NCI-H2081 (cell line): Measurements from ENCODE around the gene POU2F2.

ENCODE experiments used
- DNase-seq, 2 experiments: peaks; one replicate each; lab custom pipeline; 2025; lab: John Stamatoyannopoulos, UW

Gene POU2F2

DNA sequence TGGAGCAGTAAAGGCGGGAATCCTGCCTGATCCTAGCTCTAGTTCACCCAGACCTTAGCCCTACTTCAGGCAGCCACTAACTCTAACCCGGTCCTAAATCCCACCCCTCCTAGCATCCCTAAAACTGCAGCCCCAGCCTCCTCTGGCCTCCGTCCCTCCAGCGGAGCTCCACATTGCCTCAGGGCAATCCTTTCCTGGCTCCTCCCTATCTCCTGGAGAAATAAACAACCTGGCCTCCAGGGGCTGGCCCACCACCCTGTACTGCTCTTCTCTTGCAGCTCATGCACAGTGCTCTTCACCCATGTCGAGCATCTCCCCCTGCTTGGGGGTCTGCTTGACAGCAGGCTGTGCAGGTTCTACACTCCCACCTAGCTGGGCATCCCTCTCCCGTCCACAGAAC is 6.7 kb downstream of the POU2F2 start:
- DNase-seq, result no peak

DNA sequence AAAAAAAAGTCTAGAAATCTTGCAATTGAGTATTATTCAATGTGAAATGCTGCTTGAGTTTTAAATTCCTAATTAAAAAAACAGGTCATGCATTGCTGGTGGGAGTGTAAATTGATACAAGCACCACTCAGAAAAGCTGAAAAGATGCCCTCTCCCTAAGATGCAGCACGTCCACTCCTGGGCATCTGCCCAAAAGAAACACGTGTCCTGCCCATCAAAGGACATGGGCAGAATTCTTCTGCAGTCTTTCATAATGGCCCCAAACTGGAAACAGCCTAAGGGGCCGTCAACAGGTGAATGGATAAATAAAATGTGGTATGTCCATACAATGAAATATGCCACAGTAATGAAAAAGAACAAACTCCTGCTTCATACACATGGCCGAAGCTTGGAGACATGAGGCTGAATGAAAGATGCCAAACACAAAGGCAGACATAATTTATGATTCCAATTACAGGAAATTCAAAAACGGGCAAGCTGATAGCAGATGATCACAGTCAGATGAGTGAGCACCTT is 7.8 kb downstream of the POU2F2 start:
- DNase-seq, result no peak

DNA sequence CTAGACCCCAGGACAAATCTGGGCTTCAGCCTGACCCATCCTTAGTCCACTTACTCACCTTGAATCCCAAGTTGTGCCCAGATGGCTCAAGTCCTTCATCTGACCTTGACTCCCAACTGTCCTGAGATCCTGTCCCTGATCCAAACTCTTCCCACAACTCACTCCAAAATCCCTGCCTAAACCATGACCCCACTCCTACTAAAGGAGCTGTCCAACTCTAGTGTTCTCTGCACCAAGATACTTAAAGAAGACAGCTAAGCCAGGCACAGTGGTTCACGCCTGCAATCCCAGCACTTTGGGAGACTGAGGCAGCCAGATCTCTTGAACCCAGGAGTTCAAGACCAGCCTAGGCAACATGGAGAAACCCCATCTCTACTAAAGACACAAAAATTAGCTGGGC is 8.5 kb downstream of the POU2F2 start:
- DNase-seq, result no peak

DNA sequence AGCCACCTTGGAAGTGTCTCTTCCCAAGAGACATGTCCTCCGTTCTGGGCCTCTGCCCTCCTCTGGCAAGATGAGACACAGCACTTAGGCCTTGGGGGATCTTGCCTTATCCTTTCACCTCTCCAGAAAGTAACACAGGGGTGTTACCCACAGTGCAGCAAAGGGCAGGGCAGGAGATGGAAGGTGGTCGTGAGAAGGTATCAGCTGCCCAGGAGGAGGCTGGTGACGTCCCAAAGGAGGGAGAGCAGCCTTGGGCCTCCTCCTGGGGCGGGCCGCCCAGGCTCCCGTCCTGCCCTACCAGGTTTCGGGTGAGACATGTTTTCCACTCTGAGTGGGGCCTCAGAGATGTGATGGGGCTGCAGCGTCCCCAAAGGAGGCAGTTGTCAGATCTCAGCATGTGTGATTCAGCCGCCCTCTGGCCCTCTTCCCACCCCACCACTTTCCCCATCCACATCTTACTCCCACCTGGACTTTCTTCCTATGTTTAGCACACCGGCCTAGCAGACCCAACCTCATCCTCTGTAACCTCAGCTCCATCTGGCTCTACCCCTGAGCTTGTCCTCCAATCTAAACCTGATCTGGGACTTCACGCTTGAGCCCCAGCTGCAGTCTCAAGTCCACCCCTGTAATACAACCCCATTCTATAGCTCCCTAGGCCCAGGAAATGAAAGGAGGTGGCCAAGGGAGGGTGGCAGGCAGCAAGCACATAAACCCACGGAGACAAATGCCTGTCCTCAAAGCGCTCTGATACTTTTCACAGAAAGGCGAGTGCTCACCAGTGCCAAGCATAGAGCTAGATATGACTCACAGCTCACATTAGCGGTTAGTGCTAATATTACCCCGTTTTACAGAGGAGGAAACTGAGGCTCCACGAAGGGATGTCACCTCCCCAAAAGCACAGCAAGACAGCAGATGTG is 9.3 kb downstream of the POU2F2 start:
- no peak for DNase-seq

DNA sequence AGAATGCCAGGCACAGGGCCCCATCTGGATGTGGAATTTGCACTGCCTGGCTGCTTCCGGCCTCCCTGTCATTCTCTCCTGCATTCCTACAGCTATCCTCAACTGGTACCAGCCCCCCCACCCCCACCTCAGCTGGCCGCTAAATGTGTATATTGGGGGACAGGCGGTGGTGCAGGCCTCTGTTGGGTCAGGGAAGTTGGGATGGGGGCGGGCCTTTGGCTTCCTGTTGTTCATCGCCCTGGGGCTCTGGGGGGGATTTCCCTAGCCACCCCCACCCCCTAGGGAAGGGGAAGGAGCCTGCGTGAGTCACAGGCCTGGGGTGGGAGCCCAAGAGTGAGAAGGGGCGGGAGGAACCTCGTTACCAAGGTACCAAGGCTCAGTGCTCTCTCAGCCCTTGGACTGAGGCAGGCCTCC is 10.6 kb downstream of the POU2F2 start:
- no peak for DNase-seq

DNA sequence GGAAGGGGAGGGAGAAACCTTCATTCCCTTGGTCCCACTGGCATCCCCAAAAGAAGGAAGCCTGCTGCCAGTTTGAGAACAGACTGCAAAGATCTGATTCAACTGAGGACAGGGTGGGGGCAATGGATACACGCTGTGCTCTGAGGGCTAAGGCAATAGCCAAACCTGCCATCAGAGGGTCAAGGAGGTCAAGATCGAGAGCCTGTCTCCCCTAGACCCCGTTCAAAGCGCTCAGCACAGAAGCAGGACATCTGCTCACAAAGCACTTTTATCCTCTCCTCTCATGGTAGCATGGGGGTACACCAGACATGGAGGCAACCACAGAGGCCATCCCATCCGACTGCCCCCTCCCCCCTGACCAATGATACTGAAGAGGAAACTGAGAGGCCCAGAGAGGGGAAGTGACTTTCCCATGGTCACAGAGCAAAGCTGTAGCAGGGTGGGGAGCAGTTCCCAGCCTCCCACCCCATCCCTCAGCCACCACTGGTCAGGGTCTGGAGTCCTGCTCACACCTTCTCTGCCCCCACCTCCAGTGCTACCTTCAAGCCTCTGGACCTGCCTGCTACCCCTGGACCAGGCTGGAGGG is 11.1 kb downstream of the POU2F2 start:
- no peak for DNase-seq

DNA sequence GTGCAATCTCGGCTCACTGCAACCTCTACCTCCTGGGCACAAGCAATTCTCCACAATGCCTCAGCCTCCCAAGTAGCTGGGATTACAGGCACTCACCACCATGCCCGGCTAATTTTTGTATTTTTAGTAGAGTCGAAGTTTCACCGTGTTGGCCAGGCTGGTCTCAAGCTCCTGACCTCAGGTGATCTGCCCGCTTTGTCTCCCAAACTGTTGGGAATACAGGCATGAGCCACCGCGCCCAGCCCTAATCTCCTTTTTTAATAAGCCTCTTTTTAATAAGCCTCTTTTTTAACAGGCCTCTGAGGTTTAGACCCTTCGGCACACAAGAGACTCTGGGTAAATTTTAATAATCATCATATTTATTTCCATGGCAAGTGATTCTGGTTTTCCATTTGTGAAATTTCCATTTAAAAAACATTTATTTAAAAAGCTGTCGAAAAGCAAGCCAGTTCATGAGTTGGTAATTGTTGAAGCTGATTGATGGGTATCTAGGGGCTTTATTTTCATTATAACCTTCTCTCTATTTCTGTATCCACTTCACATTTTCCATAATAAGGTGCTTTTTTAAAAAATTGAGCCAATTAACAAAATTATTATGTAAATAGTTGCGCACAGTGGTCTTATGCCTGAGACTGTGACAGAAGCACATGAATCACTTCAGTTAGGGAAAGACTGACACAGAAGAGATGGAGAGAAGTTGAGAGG is 11.8 kb downstream of the POU2F2 start:
- DNase-seq, result no peak

DNA sequence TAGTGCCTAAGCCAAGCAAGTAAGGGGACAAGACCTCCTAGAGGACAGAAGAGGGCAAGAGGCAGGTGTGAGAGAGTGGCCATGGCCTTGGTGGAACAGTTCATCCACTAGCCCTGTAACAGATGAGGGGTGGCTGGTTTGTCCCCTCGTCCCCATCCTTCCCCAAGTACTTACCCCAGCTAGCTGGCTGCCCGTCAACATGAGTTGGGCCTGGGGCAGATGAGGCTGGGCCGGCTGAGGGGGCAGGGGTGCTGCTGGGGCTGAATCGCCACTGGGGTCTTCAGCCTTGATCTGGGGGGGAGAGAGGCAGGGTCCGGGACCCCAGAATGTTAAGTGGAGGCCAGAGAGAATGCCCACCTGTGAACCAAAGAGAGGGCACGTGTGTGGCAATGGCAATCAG is 15.2 kb downstream of the POU2F2 start:
- DNase-seq, result no peak

DNA sequence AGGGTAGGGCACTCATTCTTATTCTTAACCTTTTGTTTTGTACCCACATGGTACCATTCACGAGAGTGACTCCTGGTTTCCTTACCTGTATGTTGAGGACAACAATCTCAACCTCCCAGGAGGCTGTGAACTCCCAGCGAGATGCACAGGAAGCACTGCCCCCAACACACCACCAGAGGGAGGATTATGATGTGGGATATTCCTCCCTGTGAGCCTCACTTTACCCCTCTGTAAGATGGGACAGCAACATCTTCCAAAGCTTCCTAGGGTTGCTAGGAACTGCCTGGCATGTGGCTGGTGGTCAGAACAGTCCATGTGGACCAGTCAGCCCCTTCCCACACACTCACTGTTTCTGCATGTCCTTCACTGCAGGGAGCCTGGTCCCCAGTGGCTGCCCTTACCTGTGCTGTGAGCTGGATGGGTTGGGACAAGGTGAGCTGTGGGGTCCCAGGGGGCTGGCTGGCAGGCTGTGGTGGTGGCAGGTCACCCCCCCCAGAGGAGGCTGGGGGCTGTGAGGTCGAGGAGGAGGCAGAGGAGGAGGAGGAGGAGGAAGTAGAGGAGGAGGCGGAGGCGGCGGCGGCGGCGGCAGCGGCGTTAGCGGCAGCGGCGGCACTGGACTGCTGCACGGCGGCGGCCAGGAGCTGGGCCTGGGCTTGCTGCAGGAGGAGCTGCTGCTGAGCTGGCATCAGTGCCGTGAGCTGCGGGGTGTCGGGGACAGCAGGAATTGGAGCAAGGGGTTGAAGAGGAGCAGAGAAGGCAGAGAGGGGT is 15.8 kb downstream of the POU2F2 start:
- DNase-seq, result no peak

DNA sequence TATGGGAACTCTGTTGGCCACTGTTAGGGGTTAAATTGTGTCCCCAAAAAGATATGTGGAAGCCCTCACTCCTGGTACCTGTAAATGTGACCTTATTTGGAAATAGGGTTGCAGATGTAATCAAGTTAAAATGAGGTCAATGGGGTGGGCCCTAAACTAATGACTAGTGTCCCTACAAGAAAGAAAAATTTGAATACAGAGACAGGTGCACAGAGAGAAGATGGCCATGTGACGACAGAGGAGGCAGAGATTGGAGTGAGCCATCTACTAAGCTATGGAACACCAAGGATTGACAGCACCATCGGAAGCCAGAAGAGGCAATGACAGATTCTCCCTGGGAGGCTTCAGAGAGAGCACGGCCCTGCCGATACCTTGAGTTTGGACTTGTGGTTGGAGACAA is 16.5 kb downstream of the POU2F2 start:
- DNase-seq, result no peak

DNA sequence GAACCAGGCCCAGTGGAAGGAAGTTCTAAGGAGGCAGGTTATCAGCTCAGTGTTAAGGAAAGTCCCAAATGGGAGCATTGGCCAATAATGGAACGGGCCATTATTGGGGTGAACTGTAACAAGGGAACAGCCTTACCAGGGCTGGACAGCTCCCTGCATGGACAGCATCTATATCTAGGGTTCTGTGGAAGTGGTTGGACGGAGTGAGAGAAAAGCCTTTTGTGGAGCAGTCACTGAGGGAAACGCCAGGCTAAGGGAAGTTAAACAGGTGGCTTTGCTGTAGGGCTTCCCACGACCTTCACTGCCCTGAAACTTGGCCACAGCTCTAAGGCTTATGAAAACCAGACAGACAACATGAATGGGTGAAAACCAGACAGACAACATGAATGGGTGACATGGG is 17.0 kb downstream of the POU2F2 start:
- no peak for DNase-seq

DNA sequence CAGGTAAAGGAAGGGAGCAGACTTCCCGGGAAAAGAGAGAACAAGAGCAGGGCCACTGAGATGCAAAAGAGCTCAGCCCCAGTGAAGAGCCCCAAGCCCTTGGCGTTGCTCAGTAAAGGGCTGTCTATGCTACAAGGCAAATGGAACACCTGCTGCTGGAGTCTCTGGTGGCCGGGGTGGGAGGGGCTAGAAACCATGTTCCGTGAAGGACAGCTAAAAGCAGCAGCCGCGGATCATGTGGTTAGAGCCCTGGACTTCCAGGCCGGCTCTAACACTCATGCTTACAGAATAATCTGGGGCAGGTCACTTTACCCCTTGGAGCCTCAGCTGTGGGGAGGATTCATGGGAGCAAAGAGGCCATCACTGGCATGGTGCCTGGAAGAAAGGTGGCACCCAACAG is 17.8 kb downstream of the POU2F2 start:
- DNase-seq, result no peak

DNA sequence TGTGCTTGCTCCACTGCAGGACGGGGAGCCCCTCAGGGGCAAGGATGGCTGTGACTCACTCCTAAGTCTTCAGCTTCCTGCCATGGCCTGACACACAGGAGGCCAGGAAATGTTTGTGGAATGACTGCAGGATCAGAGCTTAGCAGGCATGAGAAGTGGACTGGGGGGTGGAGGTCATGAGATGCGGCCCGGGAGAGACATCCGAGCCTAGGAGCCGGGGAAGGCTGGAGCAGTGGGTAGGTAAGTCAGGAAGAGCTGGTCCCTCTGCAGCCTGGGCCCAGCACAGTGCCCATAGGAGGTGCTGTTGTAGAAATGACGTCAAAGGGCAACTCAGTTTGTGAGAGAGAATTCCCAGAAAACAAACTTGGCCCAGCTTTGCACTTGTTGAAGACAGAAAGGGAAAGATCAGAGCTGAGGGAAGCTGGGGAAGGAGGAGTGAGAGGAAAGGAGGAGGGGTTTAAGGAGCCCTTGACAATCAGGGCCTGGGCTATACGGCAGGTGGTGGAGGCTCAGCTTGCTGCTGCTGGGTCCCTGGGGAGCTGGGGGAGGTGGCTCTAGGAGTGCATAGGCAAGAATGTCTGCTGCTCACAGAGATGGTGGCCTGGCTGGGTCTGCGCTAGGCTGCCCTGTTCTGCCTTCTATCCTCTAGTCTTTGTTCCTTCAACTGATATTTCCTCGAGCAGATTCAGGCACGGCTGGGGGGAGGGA is 18.5 kb downstream of the POU2F2 start:
- DNase-seq, result no peak

DNA sequence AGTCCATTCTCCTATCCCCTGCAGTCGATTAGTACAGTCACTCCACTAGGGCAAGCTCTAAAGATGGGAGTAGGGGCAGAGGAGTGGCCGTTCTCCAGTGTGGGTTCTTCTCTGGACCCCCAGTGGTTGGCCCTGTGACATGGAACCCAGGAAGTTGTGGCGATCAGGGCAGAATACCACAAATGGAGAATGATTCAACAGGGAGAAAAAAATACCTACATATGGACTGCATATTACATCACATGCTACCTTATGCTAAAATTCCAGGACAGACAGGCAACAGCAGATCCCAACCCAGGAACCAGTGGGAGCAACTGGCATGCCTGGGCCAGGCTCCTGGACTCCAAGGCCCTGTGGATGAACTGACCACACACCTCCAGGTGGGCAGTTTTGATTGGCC is 20.4 kb downstream of the POU2F2 start:
- no peak for DNase-seq

DNA sequence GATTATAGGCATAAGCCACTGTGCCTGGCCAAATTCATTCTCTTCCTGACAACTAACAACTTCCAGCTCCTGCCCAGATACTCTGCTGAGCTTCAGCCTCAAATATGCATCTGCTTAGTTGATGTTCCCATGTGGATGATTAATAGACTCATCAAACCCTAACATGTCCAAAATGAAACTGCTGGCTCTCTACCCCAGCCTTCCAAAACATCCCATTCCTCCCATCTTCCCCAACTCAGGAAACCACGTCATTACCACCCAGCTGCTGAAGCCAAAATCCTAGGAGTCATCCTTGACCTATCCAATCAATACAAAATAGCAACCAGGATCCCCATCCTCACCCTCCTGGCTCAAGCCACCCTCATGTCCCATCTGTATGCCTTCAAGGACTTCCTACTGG is 20.9 kb downstream of the POU2F2 start:
- no peak for DNase-seq

DNA sequence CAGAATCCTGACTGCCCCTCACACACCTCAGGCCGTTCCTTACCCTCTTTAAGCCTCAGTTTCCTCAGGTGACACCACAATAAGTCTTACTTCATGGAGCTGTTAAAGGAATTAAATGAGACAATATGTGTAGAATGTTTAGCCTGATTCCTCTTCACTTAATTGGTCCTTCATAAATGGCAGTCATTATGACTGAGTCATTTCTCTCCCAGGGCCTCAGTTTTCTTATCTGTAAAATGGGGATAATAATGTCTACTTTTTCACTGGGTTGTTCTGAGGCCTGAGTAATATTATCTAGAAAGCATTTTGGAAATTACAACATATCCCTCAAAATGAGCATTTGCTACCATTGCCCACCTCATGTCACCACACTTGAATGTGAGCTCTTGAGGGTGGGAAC is 21.6 kb downstream of the POU2F2 start:
- no peak for DNase-seq

DNA sequence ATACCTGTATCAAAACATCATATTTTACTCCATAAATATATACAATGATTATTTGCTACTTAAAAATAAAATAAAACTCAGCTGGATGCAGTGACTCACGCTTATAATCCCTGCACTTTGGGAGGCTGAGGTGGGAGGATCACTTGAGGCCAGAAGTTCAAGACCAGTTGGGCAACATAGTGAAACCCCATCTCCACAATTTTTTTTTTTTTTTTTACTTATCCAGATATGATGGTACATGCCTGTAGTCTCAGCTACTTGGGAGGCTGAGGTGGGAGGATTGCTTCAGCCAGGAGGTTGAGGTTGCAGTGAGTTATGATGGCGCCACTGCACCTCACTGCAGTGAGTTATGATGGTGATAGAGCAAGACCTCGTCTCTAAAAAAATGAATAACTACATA is 22.4 kb downstream of the POU2F2 start:
- no peak for DNase-seq

DNA sequence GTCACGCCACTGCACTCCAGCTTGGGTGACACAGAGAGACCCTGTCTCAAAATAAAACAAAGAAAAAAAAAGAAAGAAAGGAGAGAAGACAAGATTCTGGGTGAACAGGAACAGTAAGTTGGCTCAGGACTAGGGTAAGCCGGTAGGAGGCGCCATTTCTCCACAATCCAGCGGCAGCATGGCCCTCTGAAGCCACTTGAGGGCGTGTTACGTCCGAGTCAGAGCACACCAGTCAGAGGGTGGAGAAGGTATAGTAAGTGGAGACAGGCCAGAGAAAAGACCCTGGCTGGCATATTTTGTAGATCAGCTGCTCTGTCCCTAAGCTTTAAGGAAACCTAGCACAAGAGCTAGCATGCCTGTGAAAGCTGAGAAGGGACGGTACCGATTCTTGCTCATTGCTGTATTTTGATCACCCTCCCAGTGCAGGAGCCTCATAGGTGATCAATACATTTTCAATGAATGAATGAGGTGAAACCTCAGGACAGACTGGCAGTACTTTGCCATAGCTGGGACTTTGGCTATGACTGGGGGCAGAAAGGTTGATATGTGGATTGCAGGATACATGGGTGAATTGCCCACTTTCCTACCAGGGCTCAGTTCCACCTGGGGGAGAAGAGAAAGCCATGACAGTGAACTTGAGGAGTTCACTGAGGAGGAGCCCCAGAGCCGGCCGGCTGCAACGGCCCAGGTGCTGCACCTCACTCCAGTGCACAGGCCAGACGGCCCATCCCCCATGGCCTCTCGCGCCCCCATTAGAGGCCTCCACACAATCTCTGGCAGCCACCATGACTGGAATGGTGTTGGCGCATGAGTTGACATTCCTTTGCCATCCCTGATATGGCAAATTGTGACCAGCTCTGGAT is 23.5 kb downstream of the POU2F2 start:
- DNase-seq, result peak; percentile 79 to 80

DNA sequence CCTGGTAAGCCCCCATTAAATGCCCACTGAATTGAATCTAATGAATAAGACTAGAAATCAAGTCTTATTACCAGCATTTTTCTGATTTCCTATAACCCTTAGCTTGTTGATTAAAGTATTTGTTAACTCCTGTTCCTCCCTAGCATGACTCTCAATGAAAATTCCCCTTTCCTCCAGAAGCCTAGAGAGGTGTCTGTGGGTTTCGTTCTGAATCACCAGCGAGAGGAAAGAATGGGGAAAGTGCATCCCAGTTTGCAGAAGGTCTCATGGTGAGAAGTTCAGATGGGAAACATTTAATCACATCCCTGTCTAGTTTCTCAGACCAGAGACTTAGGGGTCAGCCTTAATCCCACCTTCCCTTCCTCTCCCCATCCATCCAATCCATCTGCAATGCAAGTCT is 26.9 kb downstream of the POU2F2 start:
- DNase-seq, result no peak

DNA sequence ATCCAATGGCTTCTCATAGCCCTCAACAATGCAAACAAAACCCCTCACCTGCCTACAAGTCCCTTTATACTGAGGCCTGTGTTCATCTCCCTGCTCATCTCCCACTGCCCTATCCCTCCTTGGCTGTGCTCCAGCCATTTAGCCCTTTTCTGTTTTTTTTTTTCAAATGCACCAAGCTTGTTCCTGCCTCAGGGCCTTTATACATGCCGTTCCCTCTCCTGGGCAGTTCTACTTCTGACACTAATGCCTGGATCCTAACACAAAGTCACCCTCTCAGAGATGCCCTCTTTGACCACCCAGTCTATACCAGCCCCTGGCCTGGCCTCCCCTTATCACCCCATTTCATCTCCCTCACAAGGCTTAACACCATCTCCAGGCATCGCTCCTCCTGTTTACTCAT is 29.4 kb downstream of the POU2F2 start:
- DNase-seq, result no peak
